Pancreas (tissue), 10 donors: ENCODE results near the gene SLC8A1. TPM values are rescaled to one million over a fixed set of nuclear protein-coding genes. Genes with fewer than 3 reads are reported as not detected.

Experiments used
- ATAC-seq, 4 donors: fragments of 200-7000 bp; cut with Tn5 transposase; one replicate each; pipeline versions ENCODE4 v1.8.0 to v1.9.1; 2020; ENCODE audit warnings: mild to moderate bottlenecking in 4 of 4, moderate library complexity in 4 of 4
- DNase-seq, 6 donors: peaks; one replicate each; pipeline ENCODE4 v3.0.0-alpha.2; 2020
- FAIRE-seq: peaks from 2 replicates; lab custom pipeline; 2012; peaks lifted over from hg19 to GRCh38; lab: Jason Lieb, UNC
- H3K27ac ChIP-seq, 4 donors: fragments of 200-600 bp; sonication (generic); 1 replicate in 3 of 4; 2 replicates in 1 of 4; pipeline versions ENCODE4 v1.5.0 to v1.8.0; 2020
- H3K27me3 ChIP-seq, 4 donors: fragments of 200-600 bp; one replicate each; pipeline ENCODE4 v1.8.0; 2021
- H3K36me3 ChIP-seq, 3 donors: fragments of 200-600 bp; sonication (generic) in 1 of 3; one replicate each; pipeline versions ENCODE4 v1.5.0 to v1.8.0; 2020 to 2021
- H3K4me1 ChIP-seq, 3 donors: fragments of 200-600 bp; one replicate each; pipeline ENCODE4 v1.8.0; 2021
- H3K4me3 ChIP-seq, 4 donors: fragments of 200-600 bp; sonication (generic) in 2 of 4; one replicate each; pipeline versions ENCODE4 v1.5.0 to v1.8.0; 2020 to 2021
- H3K9me3 ChIP-seq, 4 donors: fragments of 200-600 bp; one replicate each; pipeline ENCODE4 v1.8.0; 2021
- CTCF ChIP-seq, 4 donors: fragments of 200-600 bp; sonication (generic) in 3 of 4; IDR thresholded peaks; one replicate each; pipeline versions ENCODE4 v1.5.0 to v1.8.0; 2021; ENCODE audit warnings: antibody characterized with exemption in 4 of 4
- WGBS, 2 donors: extraction: QIAGEN DNeasy Blood & Tissue Kit; methylation state at CpG; one replicate each; pipeline ENCODE4 v1.1.7; 2013; 5-methylcytosine and 5-hydroxymethylcytosine counted together
- intact Hi-C, 3 donors: fragments of 100-400 bp; cut with DNase I; formaldehyde crosslinking; loops; one replicate each; pipeline versions ENCODE4 v1.11.1 to v1.14.2; 2022
- polyA plus RNA-seq, 2 donors: library from polyadenylated mRNA; stranded (reverse); fragments of 200-250 nt; gene quantifications; one replicate each; pipeline ENCODE4 v1.2.3, GENCODE V29; 2013
- total RNA-seq, 6 donors: library from RNA; stranded (reverse); fragmentation: NEBNext Ultra II Directional in 4 of 6; extraction: Animal tissue kit (Norgen Biotek cat#: 25700) in 4 of 6; gene quantifications; one replicate each; pipeline versions ENCODE4 v1.2.1 to v1.2.4, GENCODE V29; 2021 to 2023
- donor health status: healthy with polysubstance abuse.
- donor health status: DM: no; HTN: no; CAD: no; lungs with moderate emphysema.
- donor health status: DM: no; HTN: no; CAD: no.
- donor health status: control.
- donor health status: control.
- donor health status: Bipolar disorder and iron deficiency.
- donor health status: DM: yes; HTN: yes; CAD: no.
- donor health status: DM: no; HTN: no; CAD: no.
- donor health status: DM: no; HTN: no; CAD: no.
- donor health status: DM: yes; HTN: yes; CAD: no.

SLC8A1 gene
- total and polyA plus RNA-seq, 8 donors = 0.19 to 12.4 (median 2.3) TPM

GRCh38 chr2:40270372-40270771, 181.5 kb downstream of the SLC8A1 start:
- Histone ChIP-seq H3K4me1 (no peaks in the 10 kb centered on the region), H3K27ac (no peak overlapping the region), H3K4me3 (no peak overlapping the region), H3K27me3 (no peaks in the 10 kb centered on the region), H3K36me3 (no peaks in the 10 kb centered on the region), H3K9me3 (no peaks in the 10 kb centered on the region)
- TF ChIP-seq CTCF (IDR thresholded peaks at IDR 0.05) = no peak
- intact Hi-C loops = no loop called here
- FAIRE-seq = no peak
- whole genome bisulfite sequencing, 2 donors = 63 to 74% methylated on average over 2 of the region's 2 CpGs
- no peak for DNase-seq
- no peak for ATAC-seq

DNA sequence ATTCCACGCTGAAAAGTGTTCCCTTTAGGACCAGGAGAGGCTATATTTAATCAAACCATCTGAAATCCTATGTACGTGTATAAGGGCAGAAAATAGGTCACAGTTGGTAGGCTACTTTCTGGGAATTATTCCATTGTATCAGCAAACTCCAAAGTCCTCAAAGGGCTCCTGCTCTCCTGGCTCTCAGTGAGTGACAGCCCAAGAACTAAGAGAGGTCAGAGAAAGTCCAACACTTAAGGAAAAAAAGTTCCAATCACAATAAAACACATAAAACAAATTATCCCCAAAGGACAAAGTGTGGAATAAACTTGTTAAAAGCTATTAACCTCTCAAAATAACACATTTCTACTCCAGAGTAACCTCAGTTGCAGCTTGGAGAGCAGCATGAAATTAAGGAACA, 183.3 kb downstream of the SLC8A1 start:
- ATAC-seq (no peak), FAIRE-seq (no peak), DNase-seq (no peak)
- Histone ChIP-seq H3K27ac (no peak overlapping the region), H3K9me3 (no peaks in the 10 kb centered on the region), H3K4me3 (no peak overlapping the region), H3K36me3 (no peaks in the 10 kb centered on the region), H3K27me3 (no peaks in the 10 kb centered on the region), H3K4me1 (no peaks in the 10 kb centered on the region)
- no peak for TF ChIP-seq CTCF (IDR thresholded peaks at IDR 0.05)
- intact Hi-C loops = no loop called here
- 61 to 66% methylated on average over 2 of the region's 2 CpGs for WGBS, 2 donors

DNA sequence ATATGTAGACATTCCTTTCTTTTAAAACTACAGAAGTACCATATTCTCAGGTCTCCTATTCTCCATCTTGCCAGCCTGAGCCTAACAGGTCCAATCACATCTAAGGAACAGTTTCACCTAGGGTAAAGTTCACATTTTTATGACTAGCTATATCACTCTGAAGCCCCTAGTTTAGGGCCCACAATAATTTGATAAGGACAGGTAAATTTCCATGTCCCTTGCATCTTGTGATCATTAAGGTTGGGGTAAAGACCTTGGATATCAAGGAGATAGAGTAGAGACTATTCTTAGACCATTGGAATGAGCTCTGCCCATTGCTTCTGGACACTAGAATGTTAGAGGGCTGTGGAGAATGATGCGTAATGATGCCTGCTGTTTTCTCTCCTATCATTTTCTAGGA, 185.7 kb downstream of the SLC8A1 start:
- 76 to 92% methylated on average over 1 of the region's 1 CpG for WGBS, 2 donors
- DNase-seq = no peak
- H3K4me3 ChIP-seq = no peak overlapping the region
- no peak for FAIRE-seq
- no peaks in the 10 kb centered on the region for H3K36me3 ChIP-seq
- H3K4me1 ChIP-seq = no peaks in the 10 kb centered on the region
- TF ChIP-seq CTCF (IDR thresholded peaks at IDR 0.05) = no peak
- no peaks in the 10 kb centered on the region for H3K9me3 ChIP-seq
- intact Hi-C loops = no loop called here
- no peaks in the 10 kb centered on the region for H3K27me3 ChIP-seq
- no peak overlapping the region for H3K27ac ChIP-seq
- ATAC-seq = no peak

DNA sequence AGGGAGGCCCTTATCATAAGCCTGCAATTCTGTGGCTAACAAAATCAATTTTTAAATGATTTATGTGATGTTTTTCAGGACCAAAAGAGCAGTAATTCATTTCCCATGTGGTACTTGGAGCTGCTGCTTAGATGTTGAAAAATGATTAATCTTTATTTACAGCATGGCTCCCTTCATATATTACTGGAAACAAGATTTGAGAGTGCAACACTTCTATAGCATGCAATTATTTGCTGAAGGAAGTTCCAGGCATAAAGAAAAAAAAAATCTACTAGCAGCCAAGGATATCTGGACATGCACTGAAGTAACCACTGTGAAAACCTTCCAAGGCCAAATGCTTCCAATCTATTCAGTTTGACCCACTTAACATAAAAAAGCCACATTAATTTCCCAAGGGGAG, 186.3 kb downstream of the SLC8A1 start:
- intact Hi-C loops = no loop called here
- no peak for FAIRE-seq
- Histone ChIP-seq H3K36me3 (no peaks in the 10 kb centered on the region), H3K4me1 (no peaks in the 10 kb centered on the region), H3K27ac (no peak overlapping the region), H3K9me3 (no peaks in the 10 kb centered on the region), H3K4me3 (no peak overlapping the region), H3K27me3 (no peaks in the 10 kb centered on the region)
- no peak for TF ChIP-seq CTCF (IDR thresholded peaks at IDR 0.05)
- DNase-seq = no peak
- no peak for ATAC-seq

- WGBS, 2 donors = 58 to 62% methylated on average over 2 of the region's 2 CpGs
- Histone ChIP-seq H3K4me3 (no peak overlapping the region), H3K36me3 (no peaks in the 10 kb centered on the region), H3K27me3 (no peaks in the 10 kb centered on the region), H3K27ac (no peak overlapping the region), H3K4me1 (no peaks in the 10 kb centered on the region), H3K9me3 (no peaks in the 10 kb centered on the region)
- intact Hi-C loops = no loop called here
- TF ChIP-seq CTCF (IDR thresholded peaks at IDR 0.05) = no peak
- DNase-seq (no peak), FAIRE-seq (no peak), ATAC-seq (no peak)
Observed at GRCh38 chr2:40261042-40261441, 190.8 kb downstream of the SLC8A1 start.
